GM19452 (cell line): ENCODE measurements around the gene TANGO6.

Source experiments
- ATAC-seq: cut with Tn5 transposase; IDR thresholded peaks from one replicate; pipeline ENCODE4 v1.9.1; 2021; ENCODE audit not compliant: unreplicated experiment

TANGO6 gene

GRCh38 chr16:68907297-68907696 lies 64.0 kb downstream of the TANGO6 start:
- ATAC-seq = no peak

- ATAC-seq = no peak
These were observed 64.5 kb downstream of the TANGO6 start for GRCh38 chr16:68907781-68908181.

- ATAC-seq = no peak
These were observed 65.9 kb downstream of the TANGO6 start for GRCh38 chr16:68909099-68909733.

GRCh38 chr16:68910051-68910450 lies 66.7 kb downstream of the TANGO6 start:
- ATAC-seq = no peak

- ATAC-seq = no peak
These were observed 72.3 kb downstream of the TANGO6 start for GRCh38 chr16:68915589-68915988.

- no peak for ATAC-seq
These were observed 74.2 kb downstream of the TANGO6 start for GRCh38 chr16:68917541-68917940.

GRCh38 chr16:68920349-68920748 lies 77.0 kb downstream of the TANGO6 start:
- ATAC-seq = no peak

- no peak for ATAC-seq
These were observed 78.3 kb downstream of the TANGO6 start for GRCh38 chr16:68921637-68922036.

GRCh38 chr16:68923116-68923515 lies 79.8 kb downstream of the TANGO6 start:
- ATAC-seq = no peak

- ATAC-seq = no peak
These were observed 83.7 kb downstream of the TANGO6 start for GRCh38 chr16:68927018-68927417.

GRCh38 chr16:68931196-68931595 lies 87.9 kb downstream of the TANGO6 start:
- ATAC-seq = no peak

GRCh38 chr16:68934402-68934801 lies 91.1 kb downstream of the TANGO6 start:
- ATAC-seq = no peak

GRCh38 chr16:68935008-68935407 lies 91.7 kb downstream of the TANGO6 start:
- ATAC-seq = no peak

- no peak for ATAC-seq
These were observed 93.7 kb downstream of the TANGO6 start for GRCh38 chr16:68936736-68937631.

GRCh38 chr16:68939692-68940320 lies 96.5 kb downstream of the TANGO6 start:
- no peak for ATAC-seq

- ATAC-seq = no peak
These were observed 97.5 kb downstream of the TANGO6 start for GRCh38 chr16:68940816-68941215.

GRCh38 chr16:68943961-68944360 lies 100.6 kb downstream of the TANGO6 start:
- no peak for ATAC-seq

GRCh38 chr16:68948230-68948910 lies 105.0 kb downstream of the TANGO6 start:
- no peak for ATAC-seq

- no peak for ATAC-seq
These were observed 108.9 kb downstream of the TANGO6 start for GRCh38 chr16:68951991-68952877.

GRCh38 chr16:68954911-68955635 lies 111.7 kb downstream of the TANGO6 start:
- no peak for ATAC-seq
